ENCODE data around the gene RANBP3.

- TF ChIP-seq ZFP30 (CRISPR knock-in tag; IDR thresholded peaks at IDR 0.05) = no peak
- no peak for TF ChIP-seq ESRRG (CRISPR knock-in tag; IDR thresholded peaks at IDR 0.05)
- no peak for TF ChIP-seq TCF4 (CRISPR knock-in tag; IDR thresholded peaks at IDR 0.05; ENCODE audit: borderline replicate concordance)
- TF ChIP-seq CSDC2 (CRISPR knock-in tag; IDR thresholded peaks at IDR 0.05) = no peak
- TF ChIP-seq ZNF565 (CRISPR knock-in tag; conservative IDR thresholded peaks at IDR 0.05; ENCODE audit: low read depth) = no peak
- TF ChIP-seq, protein P1, sequence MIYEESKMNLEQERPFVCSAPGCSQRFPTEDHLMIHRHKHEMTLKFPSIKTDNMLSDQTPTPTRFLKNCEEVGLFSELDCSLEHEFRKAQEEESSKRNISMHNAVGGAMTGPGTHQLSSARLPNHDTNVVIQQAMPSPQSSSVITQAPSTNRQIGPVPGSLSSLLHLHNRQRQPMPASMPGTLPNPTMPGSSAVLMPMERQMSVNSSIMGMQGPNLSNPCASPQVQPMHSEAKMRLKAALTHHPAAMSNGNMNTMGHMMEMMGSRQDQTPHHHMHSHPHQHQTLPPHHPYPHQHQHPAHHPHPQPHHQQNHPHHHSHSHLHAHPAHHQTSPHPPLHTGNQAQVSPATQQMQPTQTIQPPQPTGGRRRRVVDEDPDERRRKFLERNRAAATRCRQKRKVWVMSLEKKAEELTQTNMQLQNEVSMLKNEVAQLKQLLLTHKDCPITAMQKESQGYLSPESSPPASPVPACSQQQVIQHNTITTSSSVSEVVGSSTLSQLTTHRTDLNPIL (CRISPR knock-in tag; IDR thresholded peaks at IDR 0.05; ENCODE audit: low read depth) = no peak
- no peak for TF ChIP-seq ZFP3 (CRISPR knock-in tag; IDR thresholded peaks at IDR 0.05)
- TF ChIP-seq, protein P2, sequence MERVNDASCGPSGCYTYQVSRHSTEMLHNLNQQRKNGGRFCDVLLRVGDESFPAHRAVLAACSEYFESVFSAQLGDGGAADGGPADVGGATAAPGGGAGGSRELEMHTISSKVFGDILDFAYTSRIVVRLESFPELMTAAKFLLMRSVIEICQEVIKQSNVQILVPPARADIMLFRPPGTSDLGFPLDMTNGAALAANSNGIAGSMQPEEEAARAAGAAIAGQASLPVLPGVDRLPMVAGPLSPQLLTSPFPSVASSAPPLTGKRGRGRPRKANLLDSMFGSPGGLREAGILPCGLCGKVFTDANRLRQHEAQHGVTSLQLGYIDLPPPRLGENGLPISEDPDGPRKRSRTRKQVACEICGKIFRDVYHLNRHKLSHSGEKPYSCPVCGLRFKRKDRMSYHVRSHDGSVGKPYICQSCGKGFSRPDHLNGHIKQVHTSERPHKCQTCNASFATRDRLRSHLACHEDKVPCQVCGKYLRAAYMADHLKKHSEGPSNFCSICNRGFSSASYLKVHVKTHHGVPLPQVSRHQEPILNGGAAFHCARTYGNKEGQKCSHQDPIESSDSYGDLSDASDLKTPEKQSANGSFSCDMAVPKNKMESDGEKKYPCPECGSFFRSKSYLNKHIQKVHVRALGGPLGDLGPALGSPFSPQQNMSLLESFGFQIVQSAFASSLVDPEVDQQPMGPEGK (CRISPR knock-in tag; IDR thresholded peaks at IDR 0.05; ENCODE audit: borderline replicate concordance) = no peak
- TF ChIP-seq ZNF70 (CRISPR knock-in tag; IDR thresholded peaks at IDR 0.05) = no peak
- no peak for TF ChIP-seq ARNTL (CRISPR knock-in tag; IDR thresholded peaks at IDR 0.05; ENCODE audit: borderline replicate concordance, low read depth)
- TF ChIP-seq BACH2 (CRISPR knock-in tag; IDR thresholded peaks at IDR 0.05; ENCODE audit: borderline replicate concordance) = no peak
- TF ChIP-seq, protein P3, sequence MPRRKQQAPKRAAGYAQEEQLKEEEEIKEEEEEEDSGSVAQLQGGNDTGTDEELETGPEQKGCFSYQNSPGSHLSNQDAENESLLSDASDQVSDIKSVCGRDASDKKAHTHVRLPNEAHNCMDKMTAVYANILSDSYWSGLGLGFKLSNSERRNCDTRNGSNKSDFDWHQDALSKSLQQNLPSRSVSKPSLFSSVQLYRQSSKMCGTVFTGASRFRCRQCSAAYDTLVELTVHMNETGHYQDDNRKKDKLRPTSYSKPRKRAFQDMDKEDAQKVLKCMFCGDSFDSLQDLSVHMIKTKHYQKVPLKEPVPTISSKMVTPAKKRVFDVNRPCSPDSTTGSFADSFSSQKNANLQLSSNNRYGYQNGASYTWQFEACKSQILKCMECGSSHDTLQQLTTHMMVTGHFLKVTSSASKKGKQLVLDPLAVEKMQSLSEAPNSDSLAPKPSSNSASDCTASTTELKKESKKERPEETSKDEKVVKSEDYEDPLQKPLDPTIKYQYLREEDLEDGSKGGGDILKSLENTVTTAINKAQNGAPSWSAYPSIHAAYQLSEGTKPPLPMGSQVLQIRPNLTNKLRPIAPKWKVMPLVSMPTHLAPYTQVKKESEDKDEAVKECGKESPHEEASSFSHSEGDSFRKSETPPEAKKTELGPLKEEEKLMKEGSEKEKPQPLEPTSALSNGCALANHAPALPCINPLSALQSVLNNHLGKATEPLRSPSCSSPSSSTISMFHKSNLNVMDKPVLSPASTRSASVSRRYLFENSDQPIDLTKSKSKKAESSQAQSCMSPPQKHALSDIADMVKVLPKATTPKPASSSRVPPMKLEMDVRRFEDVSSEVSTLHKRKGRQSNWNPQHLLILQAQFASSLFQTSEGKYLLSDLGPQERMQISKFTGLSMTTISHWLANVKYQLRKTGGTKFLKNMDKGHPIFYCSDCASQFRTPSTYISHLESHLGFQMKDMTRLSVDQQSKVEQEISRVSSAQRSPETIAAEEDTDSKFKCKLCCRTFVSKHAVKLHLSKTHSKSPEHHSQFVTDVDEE (CRISPR knock-in tag; IDR thresholded peaks at IDR 0.05) = no peak
- TF ChIP-seq, protein P4, sequence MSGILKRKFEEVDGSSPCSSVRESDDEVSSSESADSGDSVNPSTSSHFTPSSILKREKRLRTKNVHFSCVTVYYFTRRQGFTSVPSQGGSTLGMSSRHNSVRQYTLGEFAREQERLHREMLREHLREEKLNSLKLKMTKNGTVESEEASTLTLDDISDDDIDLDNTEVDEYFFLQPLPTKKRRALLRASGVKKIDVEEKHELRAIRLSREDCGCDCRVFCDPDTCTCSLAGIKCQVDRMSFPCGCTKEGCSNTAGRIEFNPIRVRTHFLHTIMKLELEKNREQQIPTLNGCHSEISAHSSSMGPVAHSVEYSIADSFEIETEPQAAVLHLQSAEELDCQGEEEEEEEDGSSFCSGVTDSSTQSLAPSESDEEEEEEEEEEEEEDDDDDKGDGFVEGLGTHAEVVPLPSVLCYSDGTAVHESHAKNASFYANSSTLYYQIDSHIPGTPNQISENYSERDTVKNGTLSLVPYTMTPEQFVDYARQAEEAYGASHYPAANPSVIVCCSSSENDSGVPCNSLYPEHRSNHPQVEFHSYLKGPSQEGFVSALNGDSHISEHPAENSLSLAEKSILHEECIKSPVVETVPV (CRISPR knock-in tag; IDR thresholded peaks at IDR 0.05) = no peak
- TF ChIP-seq PPARA (CRISPR knock-in tag; IDR thresholded peaks at IDR 0.05; ENCODE audit: borderline replicate concordance) = no peak
Observed at GRCh38 chr19:5993201-5993600, 15.3 kb upstream of the RANBP3 start.

Data from SK-N-SH treated with all-trans-retinoic acid at 6 μM for 48 hours (cell line).